DOHH2 (cell line): ENCODE results near the gene ITSN2.

ENCODE experiments used
- EZH2phosphoT487 ChIP-seq: fragments of 200-600 bp; sonication (generic); IDR thresholded peaks from 2 replicates; pipeline ENCODE4 v1.6.1; 2017; ENCODE audit warnings: borderline replicate concordance, mild to moderate bottlenecking, antibody characterized with exemption, low read length, moderate library complexity, mixed read lengths
- TF ChIP-seq, protein P1 (sequence below): fragments of 200-600 bp; sonication (generic); IDR thresholded peaks from one replicate; pipeline ENCODE4 v1.5.1; 2014; ENCODE audit warnings: antibody characterized with exemption, mild to moderate bottlenecking, low read depth, low read length; ENCODE audit not compliant: poor library complexity, severe bottlenecking

DNA sequence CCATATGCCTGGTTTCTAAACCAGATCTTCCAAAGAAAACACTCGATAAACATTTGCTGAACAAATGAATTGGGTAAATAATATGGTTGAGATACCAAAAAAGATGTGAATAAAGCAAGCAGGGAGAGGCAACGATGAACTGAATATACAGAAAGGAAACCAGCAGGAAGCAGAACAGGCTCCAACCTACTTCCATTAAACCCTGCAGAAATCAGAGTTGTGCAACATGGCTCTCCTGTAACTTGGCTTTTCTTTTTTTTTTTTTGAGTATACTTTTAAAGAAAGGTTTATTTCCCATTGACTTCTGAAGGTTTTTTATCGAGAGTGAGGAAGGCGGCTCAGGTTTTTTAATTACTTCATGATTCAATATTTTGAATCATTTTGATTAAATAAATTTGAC is 23.5 kb downstream of the ITSN2 start:
- TF ChIP-seq, protein P1, sequence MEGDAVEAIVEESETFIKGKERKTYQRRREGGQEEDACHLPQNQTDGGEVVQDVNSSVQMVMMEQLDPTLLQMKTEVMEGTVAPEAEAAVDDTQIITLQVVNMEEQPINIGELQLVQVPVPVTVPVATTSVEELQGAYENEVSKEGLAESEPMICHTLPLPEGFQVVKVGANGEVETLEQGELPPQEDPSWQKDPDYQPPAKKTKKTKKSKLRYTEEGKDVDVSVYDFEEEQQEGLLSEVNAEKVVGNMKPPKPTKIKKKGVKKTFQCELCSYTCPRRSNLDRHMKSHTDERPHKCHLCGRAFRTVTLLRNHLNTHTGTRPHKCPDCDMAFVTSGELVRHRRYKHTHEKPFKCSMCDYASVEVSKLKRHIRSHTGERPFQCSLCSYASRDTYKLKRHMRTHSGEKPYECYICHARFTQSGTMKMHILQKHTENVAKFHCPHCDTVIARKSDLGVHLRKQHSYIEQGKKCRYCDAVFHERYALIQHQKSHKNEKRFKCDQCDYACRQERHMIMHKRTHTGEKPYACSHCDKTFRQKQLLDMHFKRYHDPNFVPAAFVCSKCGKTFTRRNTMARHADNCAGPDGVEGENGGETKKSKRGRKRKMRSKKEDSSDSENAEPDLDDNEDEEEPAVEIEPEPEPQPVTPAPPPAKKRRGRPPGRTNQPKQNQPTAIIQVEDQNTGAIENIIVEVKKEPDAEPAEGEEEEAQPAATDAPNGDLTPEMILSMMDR: no peak
- no peak for TF ChIP-seq EZH2phosphoT487
